NOMO-1 (cell line): ENCODE measurements around the gene ZDHHC6.
A peak's percentile ranks its signal among the peaks of the same experiment; 100 is the strongest.
"Not testable (repeated sequence)": the region's sequence is repeated elsewhere in the genome, so short reads cannot be mapped to it uniquely, and the experiment has no call there.

Experiments used
- DNase-seq, 2 experiments: peaks; one replicate each; lab custom pipeline; 2025; ENCODE audit not compliant: unreplicated experiment in 2 of 2; lab: John Stamatoyannopoulos, UW

Gene ZDHHC6

DNA sequence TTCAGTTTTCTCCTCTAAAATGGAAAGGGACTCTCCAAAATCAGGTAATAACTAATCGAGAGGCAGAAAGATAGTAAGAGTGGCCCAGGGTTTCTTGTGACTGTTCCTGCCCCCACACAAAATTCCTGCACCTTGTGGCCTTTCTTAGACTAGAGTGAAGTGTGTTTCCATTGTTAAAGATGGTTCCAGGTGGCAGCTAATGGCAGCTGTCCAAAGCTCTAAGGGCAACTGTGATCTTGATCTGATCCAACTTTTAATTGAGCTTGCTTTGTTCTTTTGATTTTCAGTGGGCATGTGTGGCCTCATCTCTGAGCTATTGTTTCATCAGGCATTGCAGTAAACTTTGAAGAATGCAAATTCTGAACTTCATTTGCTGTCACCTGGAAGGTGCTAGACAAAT is 53.4 kb downstream of the ZDHHC6 start:
- DNase-seq = no peak

DNA sequence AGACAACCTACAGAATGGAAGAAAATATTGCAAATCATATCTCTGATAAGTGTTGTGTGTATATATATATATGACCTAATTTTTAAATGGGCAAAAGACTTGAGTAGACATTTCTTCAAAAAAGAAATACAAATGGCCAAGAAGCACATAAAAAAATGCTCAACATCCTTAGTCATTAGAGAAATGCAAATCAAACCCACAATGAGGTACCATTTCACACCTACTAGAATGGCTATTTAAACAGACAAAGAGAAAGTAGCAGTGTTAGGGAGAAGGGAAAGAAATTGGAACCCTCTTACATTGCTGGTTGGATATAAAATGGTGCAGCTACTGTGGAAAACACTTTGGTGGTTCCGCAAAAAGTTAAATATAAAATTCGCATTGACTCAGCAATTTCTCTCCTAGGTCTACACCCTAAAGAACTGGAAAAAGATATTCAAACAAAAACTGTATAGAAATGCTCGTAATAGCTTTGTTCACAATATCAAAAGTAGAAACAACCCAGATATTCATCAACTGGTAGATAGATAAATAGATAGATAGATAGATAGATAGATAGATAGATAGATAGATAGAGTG is 56.5 kb downstream of the ZDHHC6 start:
- DNase-seq = no peak

DNA sequence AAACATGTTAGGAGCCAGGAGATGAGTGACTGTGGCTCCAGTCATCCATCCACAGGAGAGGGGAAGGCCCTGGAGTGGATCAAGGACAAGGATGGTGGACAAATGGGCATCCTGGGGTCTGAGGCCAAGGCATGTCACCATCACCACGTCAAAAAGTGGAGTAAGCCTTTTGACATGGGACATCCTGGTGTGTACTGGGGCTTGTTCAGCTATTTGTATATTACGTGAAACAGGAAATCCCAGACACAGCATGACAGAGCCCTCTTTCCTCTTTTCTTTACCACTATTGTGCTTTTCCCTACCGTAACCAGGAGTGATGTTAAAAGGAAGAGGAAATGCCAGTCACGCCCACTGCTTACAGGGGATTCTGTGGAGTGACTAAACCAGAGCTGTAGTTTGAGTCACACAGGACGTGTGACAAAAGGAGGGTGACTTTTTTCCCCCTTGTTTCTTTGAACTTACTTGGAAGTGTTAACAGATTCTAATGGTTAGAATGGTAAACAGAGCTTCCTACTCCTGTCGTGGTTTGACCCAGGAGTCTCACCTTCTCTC is 57.4 kb downstream of the ZDHHC6 start:
- peak; percentile 46 to 84 for DNase-seq

GRCh38 chr10:112388548-112388947 is 58.2 kb downstream of the ZDHHC6 start:
- DNase-seq = no peak

- not testable (repeated sequence) for DNase-seq
These were observed 58.7 kb downstream of the ZDHHC6 start for GRCh38 chr10:112388056-112388455.

DNA sequence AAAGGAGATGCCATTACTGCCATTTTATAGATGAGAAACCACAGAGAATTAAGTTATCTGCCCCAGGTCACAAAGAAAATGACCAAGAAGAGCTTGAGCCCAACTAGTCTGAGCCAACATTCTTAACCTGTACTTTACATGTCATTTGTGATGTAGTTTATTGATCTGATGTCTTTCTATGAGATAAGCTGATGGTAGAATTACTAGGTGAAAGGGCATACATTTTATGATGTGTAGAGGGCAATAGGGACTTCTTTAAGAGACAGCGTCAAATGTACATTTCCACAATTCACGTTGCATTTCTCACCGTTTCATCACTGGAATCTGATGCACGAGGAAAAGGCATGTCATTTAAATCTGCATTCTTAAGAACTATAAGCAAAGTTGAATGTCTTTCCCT is 61.5 kb downstream of the ZDHHC6 start:
- no peak for DNase-seq

DNA sequence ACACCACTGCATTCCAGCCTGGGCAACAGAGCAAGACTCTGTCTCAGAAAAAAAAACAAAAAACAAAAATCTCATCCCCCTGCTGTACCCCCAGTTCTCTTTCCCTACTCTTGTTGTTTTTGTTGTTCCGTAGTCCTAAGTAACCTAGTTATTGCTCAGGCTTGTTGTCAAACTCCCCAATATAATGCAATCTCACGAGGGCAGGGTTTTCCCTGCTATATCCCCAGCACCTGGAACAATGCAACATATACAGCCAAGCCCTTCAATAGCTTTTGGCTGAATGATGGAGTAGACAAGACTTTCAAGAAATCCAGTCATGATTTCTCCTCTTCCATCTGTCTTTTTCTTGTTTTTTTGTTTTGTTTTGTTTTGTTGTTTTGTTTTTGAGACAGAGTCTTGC is 62.6 kb downstream of the ZDHHC6 start:
- DNase-seq = no peak

DNA sequence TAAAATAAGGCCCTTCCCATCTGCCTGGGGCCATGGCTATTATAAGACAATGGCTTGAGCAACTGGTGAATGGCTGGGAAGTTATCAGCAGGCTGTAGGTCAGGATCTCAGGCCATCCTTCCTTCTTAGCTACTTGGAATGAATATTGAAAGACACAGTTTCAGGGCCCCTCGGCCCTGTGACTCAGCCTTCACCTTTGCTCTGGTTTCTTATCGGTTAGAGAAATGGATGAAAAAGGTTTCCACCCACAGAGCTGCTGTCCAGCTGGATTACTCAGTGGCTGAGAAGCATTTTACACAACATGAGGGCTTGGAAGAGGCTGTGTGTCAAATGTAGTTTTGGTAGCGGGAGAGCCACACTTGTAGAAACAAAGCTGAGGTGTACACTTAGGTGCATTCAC is 63.4 kb downstream of the ZDHHC6 start:
- DNase-seq = no peak

DNA sequence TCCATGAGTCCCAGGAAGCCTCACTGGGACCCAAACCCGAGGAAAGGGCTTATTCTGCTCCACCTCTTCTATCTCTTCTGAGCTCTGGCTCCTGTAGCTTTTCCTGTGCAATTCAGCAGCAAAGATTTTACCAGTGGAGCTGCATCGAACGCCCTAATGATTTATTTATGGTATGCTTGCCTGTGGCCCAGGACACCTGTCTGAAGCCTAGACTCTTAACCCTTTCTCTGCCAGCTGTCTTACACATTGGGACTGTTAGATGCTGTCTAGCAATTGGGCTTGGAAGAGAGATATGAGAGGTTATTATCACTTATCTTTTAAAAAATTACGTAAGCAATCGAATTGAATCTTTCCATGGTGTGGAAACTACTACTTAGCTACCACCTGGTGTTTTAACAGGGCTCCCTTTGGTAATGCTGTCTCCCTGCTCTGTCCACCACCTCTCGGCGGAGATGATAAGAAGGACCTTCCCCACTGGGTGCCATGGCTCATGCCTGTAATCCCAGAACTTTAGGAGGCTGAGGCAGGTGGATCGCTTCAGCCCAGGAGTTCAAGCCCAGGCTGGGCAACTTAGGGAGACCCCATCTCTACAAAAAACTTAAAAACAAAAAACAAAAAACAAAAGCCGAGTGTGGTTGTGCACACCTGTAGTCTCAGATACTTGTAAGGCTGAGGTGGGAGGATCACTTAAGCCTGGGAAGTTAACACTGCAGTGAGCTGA is 64.0 kb downstream of the ZDHHC6 start:
- DNase-seq = no peak
